ENCODE measurements around the gene KRTAP10-5.

- TF ChIP-seq EZH2phosphoT487 (IDR thresholded peaks at IDR 0.05; ENCODE audit: insufficient read depth, low read depth) (no peak), EZH2 (IDR thresholded peaks at IDR 0.05; ENCODE audit: insufficient read depth, poor library complexity, severe bottlenecking) (no peak)
Measured at GRCh38 chr21:44529503-44530125, 50.8 kb downstream of the KRTAP10-5 start.

Measured in GM23248 (cell line).